Measurements from ENCODE around the gene ACBD7. TPM values are rescaled to one million over a fixed set of nuclear protein-coding genes. Genes with fewer than 3 reads are reported as not detected.

ACBD7 gene
- total RNA-seq = not detected
- long read RNA-seq = 0 reads

GRCh38 chr10:15088428-15089261, at the start of gene ACBD7:
TSS of gene ACBD7 (minus strand) at chr10:15088776. CDS start at chr10:15088728, 48 bp downstream.
- peak; percentile 86 for DNase-seq
- intact Hi-C loops (cut with micrococcal nuclease) = no loop called here

GRCh38 chr10:15137636-15138035, 49.1 kb upstream of the ACBD7 start:
- no peak for ATAC-seq
- DNase-seq = no peak
- intact Hi-C loops (cut with micrococcal nuclease) = no loop called here

More at GRCh38 chr10:15088428-15089261, at the start of gene ACBD7:
- ATAC-seq = peak; percentile 99

GRCh38 chr10:15137036-15137359, 48.4 kb upstream of the ACBD7 start:
- ATAC-seq (no peak), DNase-seq (no peak)
- intact Hi-C loops (cut with micrococcal nuclease) = no loop called here

GRCh38 chr10:15136129-15137035, 47.8 kb upstream of the ACBD7 start:
- intact Hi-C loops (cut with micrococcal nuclease) = no loop called here
- ATAC-seq (no peak), DNase-seq (no peak)

GRCh38 chr10:15131330-15131729, 42.8 kb upstream of the ACBD7 start:
- intact Hi-C loops (cut with micrococcal nuclease) = no loop called here
- DNase-seq (no peak), ATAC-seq (no peak)

- no peak for ATAC-seq
- no peak for DNase-seq
- intact Hi-C loops (cut with micrococcal nuclease) = no loop called here
Measured at GRCh38 chr10:15124908-15125307, 36.3 kb upstream of the ACBD7 start.

GRCh38 chr10:15124190-15124589, 35.6 kb upstream of the ACBD7 start:
- ATAC-seq (no peak), DNase-seq (no peak)
- intact Hi-C loops (cut with micrococcal nuclease) = no loop called here

GRCh38 chr10:15123749-15124184, 35.2 kb upstream of the ACBD7 start:
- ATAC-seq = no peak
- DNase-seq = no peak
- intact Hi-C loops (cut with micrococcal nuclease) = no loop called here

GRCh38 chr10:15122477-15123030, 34.0 kb upstream of the ACBD7 start:
- intact Hi-C loops (cut with micrococcal nuclease) = no loop called here
- ATAC-seq (no peak), DNase-seq (no peak)

- DNase-seq (no peak), ATAC-seq (no peak)
- intact Hi-C loops (cut with micrococcal nuclease) = no loop called here
Measured at GRCh38 chr10:15121707-15122106, 33.1 kb upstream of the ACBD7 start.

- ATAC-seq (no peak), DNase-seq (no peak)
- intact Hi-C loops (cut with micrococcal nuclease) = no loop called here
Measured at GRCh38 chr10:15120523-15120922, 31.9 kb upstream of the ACBD7 start.

GRCh38 chr10:15118615-15119014, 30.0 kb upstream of the ACBD7 start:
- DNase-seq (no peak), ATAC-seq (no peak)
- intact Hi-C loops (cut with micrococcal nuclease) = no loop called here

GRCh38 chr10:15116225-15116624, 27.6 kb upstream of the ACBD7 start:
- no peak for DNase-seq
- ATAC-seq = no peak
- intact Hi-C loops (cut with micrococcal nuclease) = no loop called here

- intact Hi-C loops (cut with micrococcal nuclease) = no loop called here
- DNase-seq (no peak), ATAC-seq (no peak)
Measured at GRCh38 chr10:15113766-15114165, 25.2 kb upstream of the ACBD7 start.

- intact Hi-C loops (cut with micrococcal nuclease) = no loop called here
- ATAC-seq (no peak), DNase-seq (no peak)
Measured at GRCh38 chr10:15112657-15113056, 24.1 kb upstream of the ACBD7 start.

- DNase-seq = peak; percentile 73
- intact Hi-C loops (cut with micrococcal nuclease) = no loop called here
- ATAC-seq = peak; percentile 85
Measured at GRCh38 chr10:15106352-15107013, 17.9 kb upstream of the ACBD7 start.

GRCh38 chr10:15103513-15103912, 14.9 kb upstream of the ACBD7 start:
- ATAC-seq = no peak
- intact Hi-C loops (cut with micrococcal nuclease) = no loop called here
- no peak for DNase-seq

- no peak for ATAC-seq
Measured at GRCh38 chr10:15099886-15100285, 11.3 kb upstream of the ACBD7 start.

GRCh38 chr10:15097011-15097812, 8.6 kb upstream of the ACBD7 start, which contains the start of gene RPP38:
TSS of gene RPP38 (plus strand) at chr10:15097355. CDS start at chr10:15103315, 5,960 bp downstream.
- ATAC-seq (peak; percentile 98), DNase-seq (peak; percentile 97)
- intact Hi-C loops (cut with micrococcal nuclease) = no loop called here

More at GRCh38 chr10:15099886-15100285, 11.3 kb upstream of the ACBD7 start:
- intact Hi-C loops (cut with micrococcal nuclease) = no loop called here
- DNase-seq = no peak

Measured in left ventricle myocardium superior (tissue), 1 donor.